Brain pericyte (primary cell): ENCODE results near the gene MAGI1.

ENCODE experiments used
- DNase-seq: peaks from one replicate; pipeline ENCODE4 v3.0.0-alpha.2; 2012; ENCODE audit warnings: low read depth, low spot score

The MAGI1 gene

GRCh38 chr3:65368866-65369265 lies 669.9 kb downstream of the MAGI1 start:
- no peak for DNase-seq

GRCh38 chr3:65362688-65363087 lies 676.0 kb downstream of the MAGI1 start:
- no peak for DNase-seq

GRCh38 chr3:65361448-65361847 lies 677.3 kb downstream of the MAGI1 start:
- DNase-seq, result no peak

GRCh38 chr3:65356331-65357248 lies 682.1 kb downstream of the MAGI1 start:
- no peak for DNase-seq

DNA sequence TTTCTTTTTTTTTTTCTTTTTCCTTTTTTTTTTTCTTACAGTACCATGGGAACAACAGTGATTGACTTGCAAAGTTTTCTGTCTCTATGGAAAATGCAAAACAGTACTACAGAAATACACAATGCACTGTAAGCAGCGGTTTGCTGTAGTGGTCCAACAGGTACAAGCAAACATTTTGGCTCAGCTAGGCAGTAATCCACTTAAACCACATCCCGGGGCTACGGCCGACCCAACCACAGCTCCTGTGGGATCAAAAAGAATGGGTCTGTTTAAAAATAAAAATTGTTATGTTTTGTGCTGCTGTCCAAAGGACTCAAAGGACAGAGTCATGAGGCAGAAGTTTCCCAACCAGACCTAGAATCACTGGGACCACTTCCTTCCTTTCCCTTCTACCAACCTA lies 683.8 kb downstream of the MAGI1 start:
- DNase-seq, result no peak

GRCh38 chr3:65352951-65353350 lies 685.8 kb downstream of the MAGI1 start:
- DNase-seq, result no peak

- no peak for DNase-seq
Observed at GRCh38 chr3:65351753-65352152, 687.0 kb downstream of the MAGI1 start.

DNA sequence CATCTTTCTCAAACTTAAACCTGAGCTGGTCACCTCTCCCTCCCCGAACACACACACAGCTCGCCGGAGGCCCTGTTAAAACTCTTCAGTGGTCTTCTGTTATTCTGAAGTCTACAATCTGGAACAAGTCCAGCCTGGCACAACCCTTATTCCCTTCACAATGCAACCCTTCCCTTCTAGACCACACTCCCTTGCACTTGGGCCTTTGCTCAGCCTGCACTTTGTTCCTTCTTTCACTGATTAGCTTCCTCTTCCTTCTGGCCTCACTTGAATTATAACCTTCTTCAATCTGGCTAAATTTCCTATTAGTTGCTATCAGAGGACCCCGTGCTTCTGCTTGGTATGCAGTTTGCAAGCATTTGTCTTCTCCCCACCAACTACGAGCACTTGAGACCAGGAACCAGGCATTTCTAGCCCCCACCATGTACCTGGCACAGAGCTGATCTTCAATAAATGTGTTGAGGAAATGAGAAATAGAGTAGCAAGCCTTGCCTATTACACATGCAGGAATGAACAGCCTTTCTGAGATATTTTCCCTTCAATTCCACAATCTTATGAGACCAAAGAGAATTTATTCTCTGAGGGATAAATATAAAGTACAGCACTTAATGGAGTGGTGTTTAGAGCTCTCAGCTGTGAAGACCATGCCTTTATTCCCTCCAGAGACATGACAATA lies 687.8 kb downstream of the MAGI1 start:
- no peak for DNase-seq

- DNase-seq, result peak; percentile 55
Observed at GRCh38 chr3:65348398-65348995, 690.2 kb downstream of the MAGI1 start.

DNA sequence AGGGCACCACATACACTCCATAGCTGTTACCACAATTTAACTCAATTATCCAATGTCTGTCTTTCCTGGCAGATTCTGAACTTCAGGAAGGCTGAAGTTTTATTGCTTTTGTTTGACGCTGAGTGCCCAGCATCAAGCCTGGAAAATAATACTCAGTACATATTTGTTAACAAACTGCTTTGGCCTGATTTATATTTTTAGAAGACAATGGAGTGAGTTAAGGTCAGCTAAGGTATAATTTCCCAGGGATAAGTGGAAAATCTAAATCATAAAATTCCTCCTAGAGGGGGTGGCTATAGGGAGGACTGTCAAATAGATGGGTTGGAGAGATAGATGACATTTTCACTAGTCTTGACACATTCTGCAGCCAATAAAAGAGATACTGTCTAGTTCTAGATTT lies 691.6 kb downstream of the MAGI1 start:
- no peak for DNase-seq

DNA sequence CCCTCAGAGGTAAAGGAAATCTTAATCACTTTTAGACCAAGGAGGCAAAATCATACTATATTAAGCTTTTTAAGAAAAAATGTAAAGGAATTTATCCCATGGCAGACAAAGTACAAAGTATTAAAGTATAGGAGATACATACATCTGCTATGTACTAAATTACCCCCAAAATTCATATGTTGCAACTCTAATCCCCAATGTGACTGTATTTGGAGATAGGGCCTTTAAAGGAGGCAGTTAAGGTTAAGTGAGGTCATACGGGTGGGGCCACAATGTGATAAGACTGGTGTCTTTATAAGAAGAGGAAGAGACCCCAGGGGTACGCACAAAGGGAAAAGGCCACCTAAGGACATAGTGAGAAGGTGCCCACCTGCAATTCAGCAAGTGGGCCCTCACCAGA lies 693.9 kb downstream of the MAGI1 start:
- DNase-seq, result no peak

DNA sequence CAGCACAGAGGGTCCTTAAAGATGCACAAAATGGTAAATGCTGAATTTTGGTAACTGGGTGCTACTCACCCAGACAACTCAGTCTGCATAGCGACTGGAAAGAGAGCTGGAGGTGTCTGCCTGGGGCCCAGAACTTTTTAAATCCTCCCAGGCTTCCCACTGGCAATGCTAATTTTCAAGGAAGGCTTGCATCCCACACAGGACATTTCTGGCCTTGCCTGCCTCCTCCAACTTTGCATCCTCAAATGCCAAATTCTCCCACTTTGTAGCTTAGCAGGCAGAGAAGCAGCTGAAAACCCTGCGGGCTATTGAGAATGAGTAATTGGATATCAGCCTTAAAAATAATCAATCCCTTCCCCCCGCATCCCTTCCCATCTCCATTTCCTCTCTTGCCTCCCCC lies 694.3 kb downstream of the MAGI1 start:
- DNase-seq, result no peak

GRCh38 chr3:65343736-65344135 lies 695.0 kb downstream of the MAGI1 start:
- DNase-seq, result no peak

GRCh38 chr3:65343026-65343425 lies 695.7 kb downstream of the MAGI1 start:
- DNase-seq, result no peak

- DNase-seq, result no peak
Observed at GRCh38 chr3:65342084-65342683, 696.5 kb downstream of the MAGI1 start.

DNA sequence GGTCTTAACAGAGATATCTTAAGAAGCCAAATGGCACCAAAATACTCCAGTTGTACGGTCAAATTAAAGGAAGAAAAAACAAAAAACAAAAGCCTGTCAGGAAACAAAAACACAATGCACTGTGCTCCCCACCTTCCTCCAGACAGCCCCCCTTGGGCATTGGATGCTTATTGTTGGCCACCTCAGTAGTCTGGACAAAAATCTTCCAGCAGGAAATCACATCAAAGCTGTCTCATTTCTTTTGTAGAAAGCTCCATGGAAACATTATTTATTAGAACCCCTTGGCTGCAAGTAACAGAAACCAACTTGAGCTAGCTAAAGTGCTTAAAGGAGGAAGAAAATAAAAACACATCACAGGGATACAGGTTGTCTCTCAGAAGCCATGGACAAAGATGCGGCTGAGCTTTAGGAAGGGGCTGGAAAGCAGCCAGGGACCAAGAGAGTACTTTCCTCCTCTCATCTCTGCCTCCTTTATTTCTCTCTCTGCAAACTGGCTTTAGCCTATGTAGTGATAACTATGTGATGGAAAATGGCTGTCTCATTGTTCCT lies 699.5 kb downstream of the MAGI1 start:
- DNase-seq, result no peak

GRCh38 chr3:65338571-65338970 lies 700.1 kb downstream of the MAGI1 start:
- no peak for DNase-seq

GRCh38 chr3:65335587-65335986 lies 703.1 kb downstream of the MAGI1 start:
- no peak for DNase-seq

DNA sequence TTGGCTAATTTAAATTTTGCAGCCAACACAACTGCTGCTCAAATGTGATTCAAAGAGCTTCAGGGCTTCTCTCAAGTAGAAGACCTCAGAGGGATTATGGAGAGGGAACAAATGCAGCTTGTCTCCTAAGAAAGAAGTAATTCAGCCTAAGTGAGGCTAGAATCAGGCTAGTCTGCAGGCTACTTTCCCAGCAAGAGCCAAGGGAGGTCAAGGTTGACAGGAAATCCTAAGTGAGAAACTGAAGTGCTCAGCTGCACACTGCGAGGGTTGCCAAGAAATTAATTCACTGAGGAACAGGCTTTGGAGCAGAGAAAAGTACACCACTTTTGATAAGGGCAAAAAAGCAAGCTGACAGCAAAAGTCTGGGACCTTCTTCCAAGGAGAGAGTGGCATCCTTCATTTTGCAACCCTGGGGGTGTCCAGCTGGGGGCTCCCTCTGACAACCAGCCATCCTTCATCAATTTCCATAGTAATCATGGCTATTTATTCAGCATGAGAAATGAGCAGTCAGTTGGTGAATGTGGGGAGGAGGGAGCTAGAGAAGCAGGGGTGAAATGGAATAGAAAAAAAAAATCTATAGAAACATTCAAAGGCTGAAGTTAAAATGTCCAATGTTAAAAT lies 704.6 kb downstream of the MAGI1 start:
- no peak for DNase-seq

DNA sequence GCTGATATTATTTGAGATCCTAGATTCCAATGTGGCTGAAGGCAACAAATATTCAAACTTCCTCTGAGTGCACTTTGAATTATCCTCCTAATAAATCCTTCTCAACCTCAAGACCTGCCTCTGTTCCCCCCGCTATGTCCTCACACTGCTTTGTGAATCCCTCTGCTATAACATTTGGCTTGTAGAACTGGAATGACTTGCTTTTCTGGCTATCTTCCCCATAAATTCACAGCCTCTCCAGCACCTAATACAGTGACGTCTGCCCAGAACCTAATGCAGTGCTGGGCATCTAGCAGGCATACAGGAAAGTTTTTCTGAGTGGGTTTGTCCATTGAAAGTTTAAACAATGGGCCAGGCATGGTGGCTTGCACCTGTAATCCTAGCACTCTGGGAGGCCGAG lies 707.0 kb downstream of the MAGI1 start:
- no peak for DNase-seq

- no peak for DNase-seq
Observed at GRCh38 chr3:65330072-65330471, 708.6 kb downstream of the MAGI1 start.
